GM21367 (cell line): ENCODE results near the gene DHRS7.

Source experiments
- ATAC-seq: cut with Tn5 transposase; IDR thresholded peaks from one replicate; pipeline ENCODE4 v1.9.1; 2021; ENCODE audit not compliant: unreplicated experiment

The DHRS7 gene

GRCh38 chr14:60184905-60185555, 19.8 kb upstream of the DHRS7 start:
- ATAC-seq: no peak

- ATAC-seq: peak; percentile 42
Observed at GRCh38 chr14:60184146-60184904, 19.1 kb upstream of the DHRS7 start.

GRCh38 chr14:60183741-60184140, 18.5 kb upstream of the DHRS7 start:
- peak; percentile 29 for ATAC-seq

GRCh38 chr14:60183138-60183537, 17.9 kb upstream of the DHRS7 start:
- peak; percentile 32 for ATAC-seq

GRCh38 chr14:60179431-60179869, 14.3 kb upstream of the DHRS7 start:
- ATAC-seq: no peak

GRCh38 chr14:60178820-60179219, 13.6 kb upstream of the DHRS7 start:
- no peak for ATAC-seq

GRCh38 chr14:60178164-60178563, 13.0 kb upstream of the DHRS7 start:
- ATAC-seq: no peak

GRCh38 chr14:60175255-60175902, 10.2 kb upstream of the DHRS7 start:
- no peak for ATAC-seq

- ATAC-seq: no peak
Observed at GRCh38 chr14:60174352-60175254, 9.4 kb upstream of the DHRS7 start.

GRCh38 chr14:60171690-60172089, 6.5 kb upstream of the DHRS7 start:
- ATAC-seq: no peak

GRCh38 chr14:60170948-60171347, 5.8 kb upstream of the DHRS7 start:
- ATAC-seq: no peak

- no peak for ATAC-seq
Observed at GRCh38 chr14:60169722-60170121, 4.5 kb upstream of the DHRS7 start.

- no peak for ATAC-seq
Observed at GRCh38 chr14:60166142-60166541, 944 bp upstream of the DHRS7 start.

- no peak for ATAC-seq
Observed at GRCh38 chr14:60165547-60165876, 314 bp upstream of the DHRS7 start.

- peak; percentile 7 for ATAC-seq
Observed at GRCh38 chr14:60164404-60164711, 840 bp downstream of the DHRS7 start.

- ATAC-seq: no peak
Observed at GRCh38 chr14:60163693-60164092, 1.5 kb downstream of the DHRS7 start.

- ATAC-seq: no peak
Observed at GRCh38 chr14:60161196-60162107, 3.7 kb downstream of the DHRS7 start.

- ATAC-seq: no peak
Observed at GRCh38 chr14:60160422-60160821, 4.8 kb downstream of the DHRS7 start.

- no peak for ATAC-seq
Observed at GRCh38 chr14:60154671-60155070, 10.5 kb downstream of the DHRS7 start.

GRCh38 chr14:60153991-60154390, 11.2 kb downstream of the DHRS7 start:
- ATAC-seq: no peak
